Psoas muscle (tissue), 8 donors: ENCODE results near the gene KCNJ16. TPM values are rescaled to one million over a fixed set of nuclear protein-coding genes. Genes with fewer than 3 reads are reported as not detected.
A peak's percentile ranks its signal among the peaks of the same experiment; 100 is the strongest.

Experiments used
- ATAC-seq, 4 donors: fragments of 200-7000 bp; cut with Tn5 transposase; one replicate each; pipeline ENCODE4 v1.9.1; 2020; ENCODE audit warnings: moderate library complexity in 3 of 4, mild to moderate bottlenecking in 2 of 4
- DNase-seq, 2 donors: peaks; one replicate each; pipeline ENCODE4 v3.0.0-alpha.2; 2020
- H3K27ac ChIP-seq: fragments of 200-600 bp; one replicate; pipeline ENCODE4 v1.8.0; 2022
- H3K27me3 ChIP-seq, 3 donors: fragments of 200-600 bp in 1 of 3; one replicate each; pipeline versions ENCODE4 v1.6.1 to v1.8.0; 2013 to 2022; ENCODE audit warnings: low read length in 2 of 3, mild to moderate bottlenecking in 2 of 3, moderate library complexity in 1 of 3; ENCODE audit not compliant: insufficient read depth in 3 of 3
- H3K36me3 ChIP-seq, 2 donors: fragments of 200-600 bp in 1 of 2; one replicate each; pipeline versions ENCODE4 v1.6.1 to v1.8.0; 2013 to 2022; ENCODE audit warnings: low read depth in 1 of 2, mild to moderate bottlenecking in 1 of 2, moderate library complexity in 1 of 2; ENCODE audit not compliant: insufficient read depth in 1 of 2
- H3K4me1 ChIP-seq: fragments of 200-600 bp; one replicate; pipeline ENCODE4 v1.8.0; 2022
- H3K4me3 ChIP-seq: fragments of 200-600 bp; one replicate; pipeline ENCODE4 v1.8.0; 2022; ENCODE audit warnings: mild to moderate bottlenecking
- H3K9me3 ChIP-seq: fragments of 200-600 bp; one replicate; pipeline ENCODE4 v1.8.0; 2022
- CTCF ChIP-seq: fragments of 200-600 bp; IDR thresholded peaks from one replicate; pipeline ENCODE4 v1.8.0; 2022; ENCODE audit warnings: antibody characterized with exemption
- WGBS, 3 donors: extraction: QIAGEN DNeasy Blood & Tissue Kit; methylation state at CpG; one replicate each; pipeline versions ENCODE4 v1.1.6 to v1.1.7; 2013; 5-methylcytosine and 5-hydroxymethylcytosine counted together
- intact Hi-C, 2 donors: fragments of 100-400 bp; cut with DNase I; formaldehyde crosslinking; loops; one replicate each; pipeline versions ENCODE4 v1.11.0 to v1.14.2; 2022
- polyA plus RNA-seq, 3 donors: library from polyadenylated mRNA; stranded (reverse); fragments of 200-250 nt; gene quantifications; one replicate each; pipeline ENCODE4 v1.2.3, GENCODE V29; 2013
- total RNA-seq, 4 donors: library from RNA; stranded (reverse); fragmentation: NEBNext Ultra II Directional in 2 of 4; extraction: Animal tissue kit (Norgen Biotek cat#: 25700) in 2 of 4; gene quantifications; one replicate each; pipeline versions ENCODE4 v1.2.1 to v1.2.4, GENCODE V29; 2021 to 2023
- donor health status: healthy with polysubstance abuse.
- donor health status: DM: no; HTN: no; CAD: no; lungs with moderate emphysema.
- donor health status: Bipolar disorder and iron deficiency.
- donor health status: healthy.
- donor health status: DM: yes; HTN: yes; CAD: no.
- donor health status: DM: no; HTN: no; CAD: no.
- donor health status: DM: no; HTN: no; CAD: no.
- donor health status: DM: yes; HTN: yes; CAD: no.

KCNJ16 gene
- total and polyA plus RNA-seq, 7 donors, result 0.04 to 0.27 TPM; not detected in 5

DNA sequence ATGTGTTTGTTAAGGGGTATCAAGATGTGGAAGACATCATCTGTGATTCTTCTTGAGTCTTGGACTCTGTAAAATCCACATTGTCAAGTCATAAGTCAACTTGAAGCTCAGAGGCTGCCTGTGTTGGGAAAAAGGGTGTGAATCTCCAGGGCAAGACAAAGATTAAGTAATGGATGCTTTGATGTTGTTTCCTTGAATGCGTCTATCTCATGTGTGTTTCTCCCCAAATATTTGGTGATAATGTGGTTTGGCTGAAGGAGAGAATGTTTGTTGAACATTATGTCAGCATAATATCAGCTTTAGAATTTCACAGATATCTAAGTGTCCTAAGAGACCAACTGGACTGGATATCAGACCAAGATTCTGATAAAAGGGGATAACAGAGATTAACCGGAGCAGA is 24.1 kb upstream of the KCNJ16 start:
- intact Hi-C loops, result no loop called here
- DNase-seq (no peak), ATAC-seq (no peak)
- Histone ChIP-seq H3K27me3 (no peaks in the 10 kb centered on the region), H3K9me3 (no peaks in the 10 kb centered on the region), H3K27ac (no peak overlapping the region), H3K4me3 (no peak overlapping the region), H3K4me1 (peaks cover 10% of the 10 kb centered on the region), H3K36me3 (no peaks in the 10 kb centered on the region)
- 84 to 90% (median 87%) methylated on average over 2 of the region's 2 CpGs for WGBS, 3 donors
- TF ChIP-seq CTCF, result no peak

DNA sequence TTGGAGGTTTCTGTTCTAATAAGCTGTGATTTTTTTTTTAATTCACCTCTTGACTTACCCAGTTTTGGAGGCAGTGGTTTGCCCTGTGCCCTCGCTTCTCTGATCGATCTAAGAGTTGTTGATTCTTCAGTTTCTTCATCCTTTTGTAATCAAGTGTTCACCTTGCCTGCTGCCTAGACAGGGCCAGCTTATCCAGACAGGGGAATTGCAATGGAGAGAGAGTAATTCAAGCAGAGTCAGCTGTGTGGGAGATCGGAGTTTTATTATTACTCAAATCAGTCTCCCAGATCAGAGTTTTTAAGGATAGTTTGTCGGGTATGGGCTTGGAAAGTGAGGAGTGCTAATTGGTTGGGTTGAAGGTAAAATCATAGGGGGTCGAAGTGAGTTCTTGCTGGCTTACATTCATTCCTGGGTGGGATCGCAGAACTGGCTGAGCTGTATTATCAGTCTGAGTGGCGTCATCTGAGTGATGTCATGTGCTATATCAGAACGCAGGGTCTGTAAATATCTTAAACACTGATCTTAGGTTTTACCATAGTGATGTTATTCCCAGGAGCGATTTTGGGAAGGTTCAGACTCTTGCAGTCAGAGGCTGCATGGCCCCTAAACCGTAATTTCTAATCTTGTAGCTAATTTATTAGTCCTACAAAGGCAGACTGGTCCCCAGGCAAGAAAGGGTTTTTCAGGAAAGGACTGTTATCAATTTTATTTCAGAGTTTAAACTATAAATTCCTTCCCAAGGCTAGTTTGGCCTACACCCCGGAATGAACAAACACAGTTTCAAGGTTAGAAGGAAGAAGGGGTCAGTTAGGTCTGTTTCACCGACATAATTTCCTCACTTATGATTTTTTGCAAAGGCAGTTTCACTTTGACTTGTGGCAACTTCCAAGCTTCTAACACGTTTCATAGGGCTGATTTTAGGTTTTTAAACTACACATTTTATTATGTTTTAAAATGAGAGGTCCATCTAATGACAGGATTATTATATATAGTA is 21.5 kb upstream of the KCNJ16 start:
- H3K27me3 ChIP-seq, result no peaks in the 10 kb centered on the region
- DNase-seq (no peak), ATAC-seq (peak in 3 of 4 donors; percentile 47 to 63 (median 62))
- H3K9me3 ChIP-seq, result no peaks in the 10 kb centered on the region
- 39 to 61% (median 48%) methylated on average over 13 of the region's 13 CpGs for WGBS, 3 donors
- H3K4me3 ChIP-seq, result peak overlapping the region; percentile 44
- no peaks in the 10 kb centered on the region for H3K36me3 ChIP-seq
- peak overlapping the region; percentile 8 for H3K27ac ChIP-seq
- intact Hi-C loops, result no loop called here
- peaks cover 10% of the 10 kb centered on the region for H3K4me1 ChIP-seq
- TF ChIP-seq CTCF, result no peak

DNA sequence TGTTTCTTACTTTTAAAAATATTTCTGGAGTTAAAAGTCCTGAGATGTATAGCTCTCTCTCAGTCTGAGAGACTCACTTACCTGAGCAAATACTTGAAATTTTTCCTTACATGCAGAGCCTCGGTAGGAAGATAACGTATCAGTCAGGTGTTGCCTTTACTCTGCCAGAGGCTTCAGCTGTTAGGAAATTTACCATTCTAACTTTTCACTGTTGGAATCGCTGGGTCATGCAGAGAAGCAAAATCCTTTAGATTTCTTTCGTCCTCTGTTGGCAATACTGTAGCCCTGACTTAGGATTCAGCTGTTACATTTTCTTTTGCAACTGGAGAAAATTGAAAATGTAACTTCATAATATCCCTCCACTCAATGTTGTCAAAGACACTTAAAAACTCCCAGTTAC is 20.0 kb upstream of the KCNJ16 start:
- H3K27ac ChIP-seq, result no peak overlapping the region
- H3K4me3 ChIP-seq, result no peak overlapping the region
- DNase-seq (no peak), ATAC-seq (peak in 1 of 4 donors; percentile 37)
- no peaks in the 10 kb centered on the region for H3K27me3 ChIP-seq
- peaks cover 11% of the 10 kb centered on the region for H3K4me1 ChIP-seq
- 27 to 35% (median 33%) methylated on average over 4 of the region's 4 CpGs for WGBS, 3 donors
- H3K36me3 ChIP-seq, result no peaks in the 10 kb centered on the region
- no peak for TF ChIP-seq CTCF
- intact Hi-C loops, result no loop called here
- H3K9me3 ChIP-seq, result no peaks in the 10 kb centered on the region

GRCh38 chr17:70059071-70059470 is 16.0 kb upstream of the KCNJ16 start:
- no peak for DNase-seq
- 29 to 65% (median 47%) methylated on average over 4 of the region's 4 CpGs for WGBS, 3 donors
- TF ChIP-seq CTCF, result no peak

More at GRCh38 chr17:70059071-70059470, 16.0 kb upstream of the KCNJ16 start:
- Histone ChIP-seq H3K4me3 (no peak overlapping the region), H3K4me1 (peaks cover 16% of the 10 kb centered on the region), H3K27ac (no peak overlapping the region), H3K36me3 (no peaks in the 10 kb centered on the region), H3K27me3 (no peaks in the 10 kb centered on the region), H3K9me3 (no peaks in the 10 kb centered on the region)
- intact Hi-C loops, result no loop called here
- ATAC-seq, result no peak
